ENCODE measurements around the gene TPBG. TPM values are rescaled to one million over a fixed set of nuclear protein-coding genes. Genes with fewer than 3 reads are reported as not detected.
A peak's percentile ranks its signal among the peaks of the same experiment; 100 is the strongest.

The TPBG gene
- total RNA-seq, 1 donor, result 47.8 TPM

DNA sequence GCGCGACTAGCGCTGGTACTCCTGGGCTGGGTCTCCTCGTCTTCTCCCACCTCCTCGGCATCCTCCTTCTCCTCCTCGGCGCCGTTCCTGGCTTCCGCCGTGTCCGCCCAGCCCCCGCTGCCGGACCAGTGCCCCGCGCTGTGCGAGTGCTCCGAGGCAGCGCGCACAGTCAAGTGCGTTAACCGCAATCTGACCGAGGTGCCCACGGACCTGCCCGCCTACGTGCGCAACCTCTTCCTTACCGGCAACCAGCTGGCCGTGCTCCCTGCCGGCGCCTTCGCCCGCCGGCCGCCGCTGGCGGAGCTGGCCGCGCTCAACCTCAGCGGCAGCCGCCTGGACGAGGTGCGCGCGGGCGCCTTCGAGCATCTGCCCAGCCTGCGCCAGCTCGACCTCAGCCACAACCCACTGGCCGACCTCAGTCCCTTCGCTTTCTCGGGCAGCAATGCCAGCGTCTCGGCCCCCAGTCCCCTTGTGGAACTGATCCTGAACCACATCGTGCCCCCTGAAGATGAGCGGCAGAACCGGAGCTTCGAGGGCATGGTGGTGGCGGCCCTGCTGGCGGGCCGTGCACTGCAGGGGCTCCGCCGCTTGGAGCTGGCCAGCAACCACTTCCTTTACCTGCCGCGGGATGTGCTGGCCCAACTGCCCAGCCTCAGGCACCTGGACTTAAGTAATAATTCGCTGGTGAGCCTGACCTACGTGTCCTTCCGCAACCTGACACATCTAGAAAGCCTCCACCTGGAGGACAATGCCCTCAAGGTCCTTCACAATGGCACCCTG, 1.6 kb downstream of the TPBG start:
- peaks cover 22% of the 10 kb centered on the region for H4K20me1 ChIP-seq (ENCODE audit: insufficient read depth, low read length)
- no peaks in the 10 kb centered on the region for H3K27me3 ChIP-seq (ENCODE audit: insufficient read depth, low read length)
- peaks cover 20% of the 10 kb centered on the region for H3K4me1 ChIP-seq (ENCODE audit: insufficient read depth, low read length)
- H3K4me3 ChIP-seq (ENCODE audit: insufficient read depth, low read length), result peak overlapping the region; percentile 78
- peak overlapping the region; percentile 96 for H3K27ac ChIP-seq (ENCODE audit: low read depth, low read length)
- TF ChIP-seq, protein P1, sequence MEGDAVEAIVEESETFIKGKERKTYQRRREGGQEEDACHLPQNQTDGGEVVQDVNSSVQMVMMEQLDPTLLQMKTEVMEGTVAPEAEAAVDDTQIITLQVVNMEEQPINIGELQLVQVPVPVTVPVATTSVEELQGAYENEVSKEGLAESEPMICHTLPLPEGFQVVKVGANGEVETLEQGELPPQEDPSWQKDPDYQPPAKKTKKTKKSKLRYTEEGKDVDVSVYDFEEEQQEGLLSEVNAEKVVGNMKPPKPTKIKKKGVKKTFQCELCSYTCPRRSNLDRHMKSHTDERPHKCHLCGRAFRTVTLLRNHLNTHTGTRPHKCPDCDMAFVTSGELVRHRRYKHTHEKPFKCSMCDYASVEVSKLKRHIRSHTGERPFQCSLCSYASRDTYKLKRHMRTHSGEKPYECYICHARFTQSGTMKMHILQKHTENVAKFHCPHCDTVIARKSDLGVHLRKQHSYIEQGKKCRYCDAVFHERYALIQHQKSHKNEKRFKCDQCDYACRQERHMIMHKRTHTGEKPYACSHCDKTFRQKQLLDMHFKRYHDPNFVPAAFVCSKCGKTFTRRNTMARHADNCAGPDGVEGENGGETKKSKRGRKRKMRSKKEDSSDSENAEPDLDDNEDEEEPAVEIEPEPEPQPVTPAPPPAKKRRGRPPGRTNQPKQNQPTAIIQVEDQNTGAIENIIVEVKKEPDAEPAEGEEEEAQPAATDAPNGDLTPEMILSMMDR (IDR thresholded peaks at IDR 0.05; ENCODE audit: extremely low read depth, low read depth, low read length), result peak; percentile 6
- peak overlapping the region; percentile 54 for H2AFZ ChIP-seq (ENCODE audit: low read length)
- peaks cover 41% of the 10 kb centered on the region for H3K79me2 ChIP-seq (ENCODE audit: insufficient read depth, low read length)
- peak; percentile 58 for DNase-seq (ENCODE audit: insufficient read length, low spot score, missing footprints)
- H3K36me3 ChIP-seq (ENCODE audit: insufficient read depth, low read length), result peaks cover 18% of the 10 kb centered on the region
- H3K4me2 ChIP-seq (ENCODE audit: insufficient read depth, low read length), result peak overlapping the region; percentile 94
- no peaks in the 10 kb centered on the region for H3K9me3 ChIP-seq (ENCODE audit: low read depth, low read length)

DNA sequence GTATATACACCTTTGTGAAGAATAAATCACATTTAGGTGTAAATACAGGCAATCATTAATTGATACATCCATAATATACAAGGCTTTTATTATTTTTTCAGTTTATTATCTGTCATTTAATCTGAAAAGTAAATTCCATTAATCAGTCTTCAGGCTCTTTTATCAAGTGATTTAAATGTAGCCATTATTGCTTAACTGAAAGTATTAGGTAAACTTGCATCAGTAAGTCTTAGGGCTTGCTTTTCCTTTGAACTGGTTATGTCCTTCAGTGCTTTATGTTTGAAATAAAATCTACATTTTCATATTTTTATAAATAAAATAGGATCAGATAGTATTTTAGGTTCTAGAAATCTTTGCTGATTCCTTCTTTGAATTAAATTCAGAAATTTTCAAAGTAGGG, 4.1 kb downstream of the TPBG start:
- Histone ChIP-seq H3K27ac (ENCODE audit: low read depth, low read length) (no peak overlapping the region), H3K4me3 (ENCODE audit: insufficient read depth, low read length) (no peak overlapping the region), H3K4me2 (ENCODE audit: insufficient read depth, low read length) (no peak overlapping the region), H3K9me3 (ENCODE audit: low read depth, low read length) (no peaks in the 10 kb centered on the region), H3K79me2 (ENCODE audit: insufficient read depth, low read length) (peaks cover 41% of the 10 kb centered on the region), H3K27me3 (ENCODE audit: insufficient read depth, low read length) (no peaks in the 10 kb centered on the region), H2AFZ (ENCODE audit: low read length) (no peak overlapping the region), H3K4me1 (ENCODE audit: insufficient read depth, low read length) (peaks cover 19% of the 10 kb centered on the region), H4K20me1 (ENCODE audit: insufficient read depth, low read length) (peaks cover 22% of the 10 kb centered on the region), H3K36me3 (ENCODE audit: insufficient read depth, low read length) (peaks cover 18% of the 10 kb centered on the region)
- peak; percentile 19 for DNase-seq (ENCODE audit: insufficient read length, low spot score, missing footprints)
- TF ChIP-seq, protein P1 (IDR thresholded peaks at IDR 0.05; ENCODE audit: extremely low read depth, low read depth, low read length), result no peak

DNA sequence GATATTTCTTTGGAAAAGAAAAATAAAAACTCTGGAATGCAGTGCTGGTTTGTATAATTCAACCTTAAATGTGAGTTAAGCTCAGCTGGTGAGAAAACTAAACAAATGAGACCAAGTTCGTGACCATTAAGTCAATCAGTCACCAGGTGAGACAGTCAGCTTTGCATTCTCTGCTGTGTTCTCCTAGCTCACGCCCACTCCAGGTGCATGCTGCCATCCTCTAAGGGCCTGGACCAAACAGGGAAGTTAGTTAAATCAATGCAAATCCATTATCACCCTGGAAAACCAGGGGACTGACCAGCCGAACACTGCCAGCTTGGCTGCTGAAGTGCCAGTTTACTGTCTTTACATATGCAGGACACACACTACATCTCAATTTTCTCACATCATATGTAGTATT, 7.2 kb downstream of the TPBG start:
- Histone ChIP-seq H3K79me2 (ENCODE audit: insufficient read depth, low read length) (peaks cover 31% of the 10 kb centered on the region), H3K9me3 (ENCODE audit: low read depth, low read length) (no peaks in the 10 kb centered on the region), H3K36me3 (ENCODE audit: insufficient read depth, low read length) (peaks cover 13% of the 10 kb centered on the region), H3K27me3 (ENCODE audit: insufficient read depth, low read length) (no peaks in the 10 kb centered on the region), H2AFZ (ENCODE audit: low read length) (no peak overlapping the region), H4K20me1 (ENCODE audit: insufficient read depth, low read length) (peaks cover 13% of the 10 kb centered on the region), H3K4me1 (ENCODE audit: insufficient read depth, low read length) (peaks cover 13% of the 10 kb centered on the region), H3K4me2 (ENCODE audit: insufficient read depth, low read length) (no peak overlapping the region), H3K27ac (ENCODE audit: low read depth, low read length) (no peak overlapping the region), H3K4me3 (ENCODE audit: insufficient read depth, low read length) (no peak overlapping the region)
- DNase-seq (ENCODE audit: insufficient read length, low spot score, missing footprints), result no peak
- TF ChIP-seq, protein P1 (IDR thresholded peaks at IDR 0.05; ENCODE audit: extremely low read depth, low read depth, low read length), result no peak

DNA sequence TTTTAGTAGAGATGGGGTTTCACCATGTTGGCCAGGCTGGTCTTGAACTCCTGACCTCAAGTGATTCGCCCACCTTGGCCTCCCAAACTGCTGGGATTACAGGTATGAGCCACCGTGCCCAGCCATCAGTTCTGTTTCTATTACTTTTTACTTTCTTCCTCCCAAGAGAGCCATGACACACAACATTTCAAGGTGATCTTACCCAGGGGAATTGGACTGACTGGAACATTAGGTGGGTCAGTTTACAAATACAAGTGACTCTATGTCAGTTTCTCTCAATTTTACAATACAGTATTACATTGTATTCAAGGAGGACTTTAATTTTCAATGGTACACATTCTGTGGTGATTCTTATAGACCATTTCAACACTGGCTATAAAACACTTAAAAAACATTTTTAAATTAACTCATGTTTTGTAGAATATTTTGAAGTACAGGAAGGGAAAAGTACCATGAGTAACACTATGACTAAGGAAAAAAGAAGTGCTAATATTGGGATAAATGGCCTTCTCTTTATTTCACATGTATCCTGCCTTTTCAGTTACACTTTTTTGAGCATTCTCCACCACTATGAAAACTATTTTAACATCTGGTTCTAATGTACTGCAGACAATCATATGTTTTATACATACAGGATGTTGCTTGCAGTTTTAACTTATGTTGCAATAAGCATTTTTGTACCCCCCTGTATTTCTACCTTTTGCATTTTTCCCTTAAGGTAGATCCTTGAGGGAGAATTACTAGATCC, 8.4 kb downstream of the TPBG start:
- H4K20me1 ChIP-seq (ENCODE audit: insufficient read depth, low read length), result peaks cover under 1% of the 10 kb centered on the region
- H3K27me3 ChIP-seq (ENCODE audit: insufficient read depth, low read length), result no peaks in the 10 kb centered on the region
- H3K4me1 ChIP-seq (ENCODE audit: insufficient read depth, low read length), result peaks cover 5% of the 10 kb centered on the region
- H3K4me3 ChIP-seq (ENCODE audit: insufficient read depth, low read length), result no peak overlapping the region
- no peaks in the 10 kb centered on the region for H3K9me3 ChIP-seq (ENCODE audit: low read depth, low read length)
- H3K27ac ChIP-seq (ENCODE audit: low read depth, low read length), result no peak overlapping the region
- peaks cover under 1% of the 10 kb centered on the region for H3K36me3 ChIP-seq (ENCODE audit: insufficient read depth, low read length)
- peak; percentile 48 for DNase-seq (ENCODE audit: insufficient read length, low spot score, missing footprints)
- no peak overlapping the region for H2AFZ ChIP-seq (ENCODE audit: low read length)
- peaks cover 19% of the 10 kb centered on the region for H3K79me2 ChIP-seq (ENCODE audit: insufficient read depth, low read length)
- H3K4me2 ChIP-seq (ENCODE audit: insufficient read depth, low read length), result no peak overlapping the region
- TF ChIP-seq, protein P1 (IDR thresholded peaks at IDR 0.05; ENCODE audit: extremely low read depth, low read depth, low read length), result no peak
